Mucosa of rectum (tissue), 2 donors: ENCODE measurements around the gene UGT2A3.

Source experiments
- H3K27ac ChIP-seq, 2 donors: one replicate each; pipeline ENCODE4 v1.7.0; 2013; ENCODE audit warnings: inconsistent platforms in 2 of 2, low read depth in 2 of 2, low read length in 2 of 2
- H3K27me3 ChIP-seq, 2 donors: one replicate each; pipeline ENCODE4 v1.7.0; 2013; ENCODE audit warnings: low read length in 2 of 2; ENCODE audit not compliant: control insufficient read depth in 2 of 2, insufficient read depth in 2 of 2
- H3K36me3 ChIP-seq, 2 donors: one replicate each; pipeline ENCODE4 v1.7.0; 2013; ENCODE audit warnings: low read length in 2 of 2; ENCODE audit not compliant: control insufficient read depth in 2 of 2, insufficient read depth in 2 of 2
- H3K4me1 ChIP-seq, 2 donors: one replicate each; pipeline ENCODE4 v1.7.0; 2013; ENCODE audit warnings: low read length in 2 of 2, mild to moderate bottlenecking in 1 of 2; ENCODE audit not compliant: control insufficient read depth in 2 of 2, insufficient read depth in 2 of 2
- H3K4me3 ChIP-seq, 2 donors: one replicate each; pipeline ENCODE4 v1.7.0; 2013; ENCODE audit warnings: low read length in 2 of 2
- H3K9ac ChIP-seq, 2 donors: one replicate each; pipeline ENCODE4 v1.7.0; 2013; ENCODE audit warnings: low read length in 2 of 2, low read depth in 1 of 2, mild to moderate bottlenecking in 1 of 2
- H3K9me3 ChIP-seq, 2 donors: one replicate each; pipeline ENCODE4 v1.7.0; 2013; ENCODE audit warnings: low read length in 2 of 2; ENCODE audit not compliant: control insufficient read depth in 2 of 2
- donor health status: healthy.
- donor health status: Normal muscosa, but diverticular disease.

Gene UGT2A3

GRCh38 chr4:68921051-68921450 lies 30.6 kb downstream of the UGT2A3 start:
- H3K27ac ChIP-seq: no peak overlapping the region

GRCh38 chr4:68917016-68917415 lies 34.6 kb downstream of the UGT2A3 start:
- Histone ChIP-seq H3K36me3 (no peaks in the 10 kb centered on the region), H3K9me3 (no peaks in the 10 kb centered on the region), H3K4me1 (no peaks in the 10 kb centered on the region), H3K27ac (no peak overlapping the region), H3K4me3 (no peak overlapping the region), H3K27me3 (no peaks in the 10 kb centered on the region), H3K9ac (no peak overlapping the region)

More at GRCh38 chr4:68921051-68921450, 30.6 kb downstream of the UGT2A3 start:
- peaks cover 0 to 3% of the 10 kb centered on the region in 2 donors for H3K9me3 ChIP-seq
- no peaks in the 10 kb centered on the region for H3K27me3 ChIP-seq
- no peaks in the 10 kb centered on the region for H3K4me1 ChIP-seq
- H3K36me3 ChIP-seq: no peaks in the 10 kb centered on the region
- no peak overlapping the region for H3K4me3 ChIP-seq
- no peak overlapping the region for H3K9ac ChIP-seq

GRCh38 chr4:68912807-68913206 lies 38.8 kb downstream of the UGT2A3 start:
- Histone ChIP-seq H3K9me3 (no peaks in the 10 kb centered on the region), H3K36me3 (no peaks in the 10 kb centered on the region), H3K4me3 (no peak overlapping the region), H3K4me1 (no peaks in the 10 kb centered on the region), H3K27ac (no peak overlapping the region), H3K9ac (no peak overlapping the region), H3K27me3 (no peaks in the 10 kb centered on the region)

- no peak overlapping the region for H3K4me3 ChIP-seq
- no peak overlapping the region for H3K9ac ChIP-seq
- no peaks in the 10 kb centered on the region for H3K9me3 ChIP-seq
- no peaks in the 10 kb centered on the region for H3K27me3 ChIP-seq
- H3K27ac ChIP-seq: no peak overlapping the region
- peaks cover 6 to 14% of the 10 kb centered on the region in 2 donors for H3K4me1 ChIP-seq
- H3K36me3 ChIP-seq: no peaks in the 10 kb centered on the region
These were observed 42.2 kb downstream of the UGT2A3 start for GRCh38 chr4:68909385-68909784.

GRCh38 chr4:68907788-68908700 lies 43.6 kb downstream of the UGT2A3 start:
- H3K4me1 ChIP-seq: peaks cover 6 to 14% of the 10 kb centered on the region in 2 donors
- H3K4me3 ChIP-seq: no peak overlapping the region
- H3K36me3 ChIP-seq: no peaks in the 10 kb centered on the region
- H3K9me3 ChIP-seq: no peaks in the 10 kb centered on the region
- no peak overlapping the region for H3K9ac ChIP-seq
- H3K27ac ChIP-seq: no peak overlapping the region
- no peaks in the 10 kb centered on the region for H3K27me3 ChIP-seq

GRCh38 chr4:68907245-68907644 lies 44.4 kb downstream of the UGT2A3 start:
- Histone ChIP-seq H3K4me1 (peaks cover 6 to 14% of the 10 kb centered on the region in 2 donors), H3K4me3 (no peak overlapping the region)

GRCh38 chr4:68906780-68907137 lies 44.8 kb downstream of the UGT2A3 start:
- Histone ChIP-seq H3K27ac (peak overlapping the region in 1 of 2 donors; percentile 84), H3K4me3 (no peak overlapping the region), H3K9ac (no peak overlapping the region), H3K27me3 (no peaks in the 10 kb centered on the region), H3K4me1 (peaks cover 6 to 14% of the 10 kb centered on the region in 2 donors), H3K9me3 (no peaks in the 10 kb centered on the region), H3K36me3 (no peaks in the 10 kb centered on the region)

More at GRCh38 chr4:68907245-68907644, 44.4 kb downstream of the UGT2A3 start:
- no peaks in the 10 kb centered on the region for H3K27me3 ChIP-seq
- H3K36me3 ChIP-seq: no peaks in the 10 kb centered on the region
- no peak overlapping the region for H3K9ac ChIP-seq
- H3K27ac ChIP-seq: no peak overlapping the region
- H3K9me3 ChIP-seq: no peaks in the 10 kb centered on the region

GRCh38 chr4:68905939-68906779 lies 45.4 kb downstream of the UGT2A3 start:
- H3K9ac ChIP-seq: peak overlapping the region; percentile 58 to 73

GRCh38 chr4:68905598-68905938 lies 46.0 kb downstream of the UGT2A3 start:
- Histone ChIP-seq H3K27me3 (no peaks in the 10 kb centered on the region), H3K27ac (peak overlapping the region; percentile 81 to 84), H3K9me3 (no peaks in the 10 kb centered on the region), H3K4me1 (peaks cover 6 to 14% of the 10 kb centered on the region in 2 donors), H3K9ac (peak overlapping the region; percentile 58 to 73), H3K36me3 (no peaks in the 10 kb centered on the region), H3K4me3 (peak overlapping the region; percentile 49 to 68)

More at GRCh38 chr4:68905939-68906779, 45.4 kb downstream of the UGT2A3 start:
- Histone ChIP-seq H3K36me3 (no peaks in the 10 kb centered on the region), H3K9me3 (no peaks in the 10 kb centered on the region), H3K27ac (peak overlapping the region; percentile 81 to 84), H3K4me3 (peak overlapping the region; percentile 49 to 68), H3K27me3 (no peaks in the 10 kb centered on the region), H3K4me1 (peaks cover 6 to 14% of the 10 kb centered on the region in 2 donors)

GRCh38 chr4:68904786-68905185 lies 46.8 kb downstream of the UGT2A3 start:
- Histone ChIP-seq H3K4me1 (peaks cover 6 to 14% of the 10 kb centered on the region in 2 donors), H3K36me3 (no peaks in the 10 kb centered on the region), H3K27me3 (no peaks in the 10 kb centered on the region), H3K9me3 (no peaks in the 10 kb centered on the region), H3K4me3 (peak overlapping the region; percentile 28 to 68), H3K9ac (peak overlapping the region; percentile 48 to 73), H3K27ac (peak overlapping the region; percentile 81 to 84)
